CD14-positive monocyte (primary cell): Measurements from ENCODE around the gene FBLIM1. TPM values are rescaled to one million over a fixed set of nuclear protein-coding genes. Genes with fewer than 3 reads are reported as not detected.

Source experiments
- DNase-seq, 3 donors: peaks; one replicate each; pipeline ENCODE4 v3.0.0-alpha.2; 2011 to 2022
- H2AFZ ChIP-seq: 2 replicates; pipeline ENCODE4 v1.6.0; 2012; ENCODE audit warnings: mild to moderate bottlenecking, low read depth, low read length, inconsistent platforms; ENCODE audit not compliant: insufficient read depth, poor library complexity, severe bottlenecking
- H3K27ac ChIP-seq, 2 donors: 1 replicate in 1 of 2; 2 replicates in 1 of 2; pipeline ENCODE4 v1.5.1; 2012 to 2013; ENCODE audit warnings: low read length in 2 of 2, control low read depth in 1 of 2, inconsistent platforms in 1 of 2, low read depth in 1 of 2, mild to moderate bottlenecking in 1 of 2
- H3K27me3 ChIP-seq, 2 donors: one replicate each; pipeline versions ENCODE4 v1.6.0 to v1.6.1; 2011 to 2013; ENCODE audit warnings: low read length in 2 of 2; ENCODE audit not compliant: control insufficient read depth in 2 of 2, insufficient read depth in 2 of 2
- H3K36me3 ChIP-seq, 2 donors: replicated peaks in 1 of 2; 1 replicate in 1 of 2; 2 replicates in 1 of 2; pipeline versions ENCODE4 v1.5.1 to v1.6.1; 2012 to 2013; ENCODE audit warnings: low read length in 2 of 2, control low read depth in 1 of 2, inconsistent platforms in 1 of 2, mild to moderate bottlenecking in 1 of 2; ENCODE audit not compliant: insufficient read depth in 2 of 2, control insufficient read depth in 1 of 2
- H3K4me1 ChIP-seq, 2 donors: 1 replicate in 1 of 2; 2 replicates in 1 of 2; pipeline versions ENCODE4 v1.5.1 to v1.6.1; 2012 to 2013; ENCODE audit warnings: low read length in 2 of 2, control low read depth in 1 of 2, inconsistent platforms in 1 of 2, mild to moderate bottlenecking in 1 of 2, moderate library complexity in 1 of 2; ENCODE audit not compliant: insufficient read depth in 2 of 2, control insufficient read depth in 1 of 2
- H3K4me2 ChIP-seq: replicated peaks from 2 replicates; pipeline ENCODE3; 2012; ENCODE audit warnings: low read length, moderate library complexity, mild to moderate bottlenecking; ENCODE audit not compliant: poor library complexity, severe bottlenecking; ENCODE audit errors: extremely low read depth
- H3K4me3 ChIP-seq, 3 experiments: fragments of 200-600 bp in 1 of 3; sonication (generic) in 1 of 3; replicated peaks in 1 of 3; 1 replicate in 2 of 3; 2 replicates in 1 of 3; pipeline ENCODE4 v1.5.1; 2011 to 2013; ENCODE audit warnings: low read length in 3 of 3, mild to moderate bottlenecking in 3 of 3, control low read depth in 2 of 3, low read depth in 2 of 3, inconsistent platforms in 1 of 3, moderate library complexity in 1 of 3
- H3K79me2 ChIP-seq: 2 replicates; pipeline ENCODE4 v1.6.0; 2012; ENCODE audit warnings: mild to moderate bottlenecking, control low read depth, inconsistent platforms, low read length, moderate library complexity; ENCODE audit not compliant: insufficient read depth
- H3K9ac ChIP-seq: 2 replicates; pipeline ENCODE4 v1.6.0; 2017; ENCODE audit warnings: low read length, mild to moderate bottlenecking; ENCODE audit not compliant: insufficient read depth, poor library complexity, severe bottlenecking
- H3K9me3 ChIP-seq, 2 donors: replicated peaks in 1 of 2; 1 replicate in 1 of 2; 2 replicates in 1 of 2; pipeline versions ENCODE4 v1.5.1 to v1.6.1; 2012 to 2013; ENCODE audit warnings: low read length in 2 of 2, control low read depth in 1 of 2; ENCODE audit not compliant: control insufficient read depth in 1 of 2, insufficient read depth in 1 of 2
- H4K20me1 ChIP-seq: 2 replicates; pipeline ENCODE4 v1.6.0; 2012; ENCODE audit warnings: mild to moderate bottlenecking, low read length, control low read depth, moderate library complexity; ENCODE audit not compliant: insufficient read depth
- H3K27ac Mint-ChIP-seq, 7 donors: one replicate each; pipeline ENCODE4 v1.8.0; 2020; ENCODE audit warnings: mild to moderate bottlenecking in 7 of 7, mixed read lengths in 7 of 7, moderate library complexity in 6 of 7, inconsistent platforms in 2 of 7
- H3K27me3 Mint-ChIP-seq, 3 donors: one replicate each; pipeline ENCODE4 v1.8.0; 2021 to 2022; ENCODE audit warnings: low read depth in 3 of 3, mild to moderate bottlenecking in 3 of 3, mixed read lengths in 3 of 3, moderate library complexity in 3 of 3, inconsistent platforms in 1 of 3
- H3K36me3 Mint-ChIP-seq, 2 donors: one replicate each; pipeline ENCODE4 v1.8.0; 2020; ENCODE audit warnings: mixed read lengths in 2 of 2, inconsistent platforms in 1 of 2, mild to moderate bottlenecking in 1 of 2
- H3K4me1 Mint-ChIP-seq: one replicate; pipeline ENCODE4 v1.8.0; 2020; ENCODE audit warnings: mild to moderate bottlenecking, mixed read lengths
- H3K4me3 Mint-ChIP-seq, 2 donors: one replicate each; pipeline ENCODE4 v1.8.0; 2020; ENCODE audit warnings: mild to moderate bottlenecking in 2 of 2, mixed read lengths in 2 of 2, moderate library complexity in 1 of 2
- H3K9me3 Mint-ChIP-seq, 7 donors: one replicate each; pipeline ENCODE4 v1.8.0; 2020 to 2022; ENCODE audit warnings: mixed read lengths in 7 of 7, mild to moderate bottlenecking in 6 of 7, moderate library complexity in 6 of 7, inconsistent platforms in 2 of 7
- CTCF ChIP-seq: fragments of 200-600 bp; IDR thresholded peaks from one replicate; pipeline ENCODE4 v1.8.0; 2022; ENCODE audit warnings: antibody characterized with exemption, mild to moderate bottlenecking
- WGBS: methylation state at CpG from one replicate; pipeline ENCODE4 v1.1.5; 2013; ENCODE audit warnings: missing lambda C conversion rate; ENCODE audit not compliant: insufficient coverage; 5-methylcytosine and 5-hydroxymethylcytosine counted together
- intact Hi-C, 2 donors: fragments of 100-400 bp; cut with micrococcal nuclease; formaldehyde crosslinking; loops; one replicate each; pipeline versions ENCODE4 v1.15.0 to v1.15.1; 2023
- polyA plus RNA-seq, 3 donors: library from polyadenylated mRNA; depleted of rRNA in 1 of 3; unstranded in 2 of 3; stranded (reverse) in 1 of 3; fragments of 300-500 nt in 2 of 3; fragments of >200 nt in 1 of 3; fragmentation: Illumina TruSeq in 2 of 3; gene quantifications; 1 replicate in 2 of 3; 2 replicates in 1 of 3; pipeline ENCODE4 v1.2.3, GENCODE V29; 2012 to 2021

FBLIM1 gene
- polyA plus RNA-seq, 3 donors: not detected

GRCh38 chr1:15732686-15733081, 25.9 kb upstream of the FBLIM1 start:
- Mint-ChIP-seq H3K4me1 (no peaks in the 10 kb centered on the region), H3K9me3 (no peaks in the 10 kb centered on the region), H3K4me3 (no peak overlapping the region), H3K27me3 (peaks cover 0 to 3% (median 0%) of the 10 kb centered on the region in 3 donors), H3K27ac (peak overlapping the region in 3 of 7 donors; percentile 2 to 36 (median 27)), H3K36me3 (peaks cover 58 to 72% of the 10 kb centered on the region in 2 donors)
- no peaks in the 10 kb centered on the region for H3K4me1 ChIP-seq
- H4K20me1 ChIP-seq: peaks cover 17% of the 10 kb centered on the region
- no peaks in the 10 kb centered on the region for H3K27me3 ChIP-seq
- peaks cover 71 to 76% of the 10 kb centered on the region in 2 donors for H3K36me3 ChIP-seq
- H3K9me3 ChIP-seq: no peaks in the 10 kb centered on the region
- H3K9ac ChIP-seq: no peak overlapping the region
- no peak for DNase-seq
- no peaks in the 10 kb centered on the region for H3K79me2 ChIP-seq
- H3K27ac ChIP-seq: no peak overlapping the region
- no peak overlapping the region for H3K4me2 ChIP-seq
- no peak for TF ChIP-seq CTCF
- intact Hi-C loops: no loop called here
- WGBS: 99% methylated on average over 7 of the region's 7 CpGs
- no peak overlapping the region for H2AFZ ChIP-seq
- H3K4me3 ChIP-seq: no peak overlapping the region

GRCh38 chr1:15733218-15733725, 25.3 kb upstream of the FBLIM1 start:
- no peak for TF ChIP-seq CTCF
- peaks cover 52 to 67% of the 10 kb centered on the region in 2 donors for H3K36me3 Mint-ChIP-seq

More at GRCh38 chr1:15733218-15733725, 25.3 kb upstream of the FBLIM1 start:
- Histone ChIP-seq H4K20me1 (peaks cover 17% of the 10 kb centered on the region), H3K4me1 (no peaks in the 10 kb centered on the region), H3K4me3 (no peak overlapping the region), H3K36me3 (peaks cover 65 to 70% of the 10 kb centered on the region in 2 donors), H3K27me3 (no peaks in the 10 kb centered on the region), H3K9ac (no peak overlapping the region), H3K4me2 (no peak overlapping the region), H3K27ac (no peak overlapping the region), H2AFZ (no peak overlapping the region), H3K9me3 (no peaks in the 10 kb centered on the region), H3K79me2 (no peaks in the 10 kb centered on the region)
- WGBS: 91% methylated on average over 6 of the region's 11 CpGs
- H3K9me3 Mint-ChIP-seq: no peaks in the 10 kb centered on the region
- intact Hi-C loops: no loop called here
- no peak for DNase-seq
- peaks cover 0 to 3% (median 0%) of the 10 kb centered on the region in 3 donors for H3K27me3 Mint-ChIP-seq
- H3K4me3 Mint-ChIP-seq: no peak overlapping the region
- no peaks in the 10 kb centered on the region for H3K4me1 Mint-ChIP-seq
- peak overlapping the region in 1 of 7 donors; percentile 2 for H3K27ac Mint-ChIP-seq
